ENCODE measurements around the gene ZNF609.

Gene ZNF609

GRCh38 chr15:64695561-64695992 is 235.2 kb downstream of the ZNF609 start:
- H3K4me1 ChIP-seq (ENCODE audit: low read length) = peaks cover 15% of the 10 kb centered on the region
- no peak overlapping the region for H3K27ac ChIP-seq (ENCODE audit: low read length)
- H3K79me2 ChIP-seq (ENCODE audit: low read length) = peaks cover 62% of the 10 kb centered on the region

GRCh38 chr15:64696481-64696880 is 236.1 kb downstream of the ZNF609 start:
- TF ChIP-seq EZH2phosphoT487 (IDR thresholded peaks at IDR 0.05; ENCODE audit: low read depth) = no peak
- TF ChIP-seq, protein P1, sequence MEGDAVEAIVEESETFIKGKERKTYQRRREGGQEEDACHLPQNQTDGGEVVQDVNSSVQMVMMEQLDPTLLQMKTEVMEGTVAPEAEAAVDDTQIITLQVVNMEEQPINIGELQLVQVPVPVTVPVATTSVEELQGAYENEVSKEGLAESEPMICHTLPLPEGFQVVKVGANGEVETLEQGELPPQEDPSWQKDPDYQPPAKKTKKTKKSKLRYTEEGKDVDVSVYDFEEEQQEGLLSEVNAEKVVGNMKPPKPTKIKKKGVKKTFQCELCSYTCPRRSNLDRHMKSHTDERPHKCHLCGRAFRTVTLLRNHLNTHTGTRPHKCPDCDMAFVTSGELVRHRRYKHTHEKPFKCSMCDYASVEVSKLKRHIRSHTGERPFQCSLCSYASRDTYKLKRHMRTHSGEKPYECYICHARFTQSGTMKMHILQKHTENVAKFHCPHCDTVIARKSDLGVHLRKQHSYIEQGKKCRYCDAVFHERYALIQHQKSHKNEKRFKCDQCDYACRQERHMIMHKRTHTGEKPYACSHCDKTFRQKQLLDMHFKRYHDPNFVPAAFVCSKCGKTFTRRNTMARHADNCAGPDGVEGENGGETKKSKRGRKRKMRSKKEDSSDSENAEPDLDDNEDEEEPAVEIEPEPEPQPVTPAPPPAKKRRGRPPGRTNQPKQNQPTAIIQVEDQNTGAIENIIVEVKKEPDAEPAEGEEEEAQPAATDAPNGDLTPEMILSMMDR (IDR thresholded peaks at IDR 0.05; ENCODE audit: low read depth, low read length) = no peak
- H3K9me3 ChIP-seq (ENCODE audit: insufficient read depth, low read length) = no peaks in the 10 kb centered on the region
- H3K9ac ChIP-seq (ENCODE audit: low read length) = no peak overlapping the region
- no peak overlapping the region for H2AFZ ChIP-seq (ENCODE audit: low read depth, low read length)
- no peak overlapping the region for H3K4me3 ChIP-seq (ENCODE audit: low read length)
- no peaks in the 10 kb centered on the region for H3K27me3 ChIP-seq (ENCODE audit: low read depth, low read length)
- H3K79me2 ChIP-seq (ENCODE audit: low read length) = peaks cover 71% of the 10 kb centered on the region
- peaks cover 63% of the 10 kb centered on the region for H4K20me1 ChIP-seq (ENCODE audit: insufficient read depth, low read length)
- H3K4me2 ChIP-seq (ENCODE audit: low read length) = no peak overlapping the region
- no peak overlapping the region for H3K27ac ChIP-seq (ENCODE audit: low read length)
- peaks cover 19% of the 10 kb centered on the region for H3K4me1 ChIP-seq (ENCODE audit: low read length)
- peaks cover 21% of the 10 kb centered on the region for H3K36me3 ChIP-seq (replicated peaks; ENCODE audit: low read depth, low read length)

More at GRCh38 chr15:64695561-64695992, 235.2 kb downstream of the ZNF609 start:
- Histone ChIP-seq H4K20me1 (ENCODE audit: insufficient read depth, low read length) (peaks cover 59% of the 10 kb centered on the region), H3K4me2 (ENCODE audit: low read length) (peak overlapping the region; percentile 16), H2AFZ (ENCODE audit: low read depth, low read length) (no peak overlapping the region), H3K9ac (ENCODE audit: low read length) (no peak overlapping the region), H3K36me3 (replicated peaks; ENCODE audit: low read depth, low read length) (peaks cover 27% of the 10 kb centered on the region), H3K27me3 (ENCODE audit: low read depth, low read length) (no peaks in the 10 kb centered on the region), H3K9me3 (ENCODE audit: insufficient read depth, low read length) (no peaks in the 10 kb centered on the region), H3K4me3 (ENCODE audit: low read length) (no peak overlapping the region)
- no peak for TF ChIP-seq EZH2phosphoT487 (IDR thresholded peaks at IDR 0.05; ENCODE audit: low read depth)
- TF ChIP-seq, protein P1 (IDR thresholded peaks at IDR 0.05; ENCODE audit: low read depth, low read length) = no peak

DNA sequence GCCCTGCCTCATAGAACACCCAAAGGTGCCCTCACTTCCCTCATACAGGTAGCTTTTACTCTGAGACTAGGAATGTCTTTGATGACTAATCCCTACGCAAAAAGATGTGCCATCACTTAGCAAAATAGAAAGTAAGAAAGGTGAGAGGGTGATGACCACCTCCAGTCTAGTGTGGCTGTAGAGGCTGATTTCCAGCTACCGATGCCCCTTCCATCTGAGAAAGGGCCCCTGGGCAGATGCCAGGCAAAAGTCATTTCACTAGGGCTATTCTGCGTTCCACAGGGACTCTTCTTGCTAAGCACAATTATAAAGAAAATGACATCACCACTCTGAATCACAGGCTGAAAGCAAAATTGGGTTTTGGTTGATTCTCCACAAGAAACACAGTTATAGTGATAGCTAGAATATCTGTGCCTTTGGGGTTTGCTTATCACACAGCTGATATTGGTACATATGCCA is 237.6 kb downstream of the ZNF609 start:
- H3K27me3 ChIP-seq (ENCODE audit: low read depth, low read length) = no peaks in the 10 kb centered on the region
- H3K36me3 ChIP-seq (replicated peaks; ENCODE audit: low read depth, low read length) = peaks cover 17% of the 10 kb centered on the region
- no peak overlapping the region for H2AFZ ChIP-seq (ENCODE audit: low read depth, low read length)
- peaks cover 73% of the 10 kb centered on the region for H4K20me1 ChIP-seq (ENCODE audit: insufficient read depth, low read length)
- H3K27ac ChIP-seq (ENCODE audit: low read length) = no peak overlapping the region
- peaks cover 27% of the 10 kb centered on the region for H3K4me1 ChIP-seq (ENCODE audit: low read length)
- H3K4me2 ChIP-seq (ENCODE audit: low read length) = no peak overlapping the region
- H3K79me2 ChIP-seq (ENCODE audit: low read length) = peaks cover 83% of the 10 kb centered on the region
- H3K9me3 ChIP-seq (ENCODE audit: insufficient read depth, low read length) = no peaks in the 10 kb centered on the region
- no peak overlapping the region for H3K9ac ChIP-seq (ENCODE audit: low read length)
- TF ChIP-seq, protein P1 (IDR thresholded peaks at IDR 0.05; ENCODE audit: low read depth, low read length) = no peak
- no peak for TF ChIP-seq EZH2phosphoT487 (IDR thresholded peaks at IDR 0.05; ENCODE audit: low read depth)
- no peak overlapping the region for H3K4me3 ChIP-seq (ENCODE audit: low read length)

DNA sequence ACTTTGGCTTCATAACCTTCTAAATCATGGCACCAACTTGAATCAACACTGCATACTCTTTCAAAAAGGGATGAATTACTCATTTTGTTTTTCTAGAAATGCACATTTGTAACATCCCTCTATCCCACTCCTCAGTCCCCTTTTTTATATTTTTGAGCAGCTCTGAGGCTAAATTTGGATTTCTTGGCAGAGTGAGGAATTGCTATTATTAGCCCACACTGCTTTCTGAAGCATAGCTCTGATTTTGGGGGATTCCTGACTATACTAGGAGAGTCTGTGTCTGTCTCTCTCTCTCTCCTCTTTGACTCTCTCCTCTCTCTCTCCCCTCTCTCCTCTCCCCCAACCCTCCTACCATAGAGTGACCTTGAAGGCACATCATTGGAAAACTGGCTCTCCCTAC is 238.4 kb downstream of the ZNF609 start:
- Histone ChIP-seq H3K9me3 (ENCODE audit: insufficient read depth, low read length) (no peaks in the 10 kb centered on the region), H3K4me1 (ENCODE audit: low read length) (peaks cover 31% of the 10 kb centered on the region), H4K20me1 (ENCODE audit: insufficient read depth, low read length) (peaks cover 68% of the 10 kb centered on the region), H3K27me3 (ENCODE audit: low read depth, low read length) (no peaks in the 10 kb centered on the region), H3K4me3 (ENCODE audit: low read length) (no peak overlapping the region), H3K79me2 (ENCODE audit: low read length) (peaks cover 76% of the 10 kb centered on the region), H3K27ac (ENCODE audit: low read length) (no peak overlapping the region), H3K9ac (ENCODE audit: low read length) (no peak overlapping the region), H2AFZ (ENCODE audit: low read depth, low read length) (no peak overlapping the region), H3K36me3 (replicated peaks; ENCODE audit: low read depth, low read length) (peaks cover 14% of the 10 kb centered on the region), H3K4me2 (ENCODE audit: low read length) (no peak overlapping the region)
- TF ChIP-seq, protein P1 (IDR thresholded peaks at IDR 0.05; ENCODE audit: low read depth, low read length) = no peak
- no peak for TF ChIP-seq EZH2phosphoT487 (IDR thresholded peaks at IDR 0.05; ENCODE audit: low read depth)
